ENCODE data around the gene CTNNA1.
"Not testable (repeated sequence)": the region's sequence is repeated elsewhere in the genome, so short reads cannot be mapped to it uniquely, and the experiment has no call there.

CTNNA1 gene

GRCh38 chr5:138910546-138911185 lies 157.4 kb downstream of the CTNNA1 start:
- DNase-seq: no peak

GRCh38 chr5:138911441-138911840 lies 158.2 kb downstream of the CTNNA1 start:
- DNase-seq: no peak

GRCh38 chr5:138912093-138912492 lies 158.9 kb downstream of the CTNNA1 start:
- DNase-seq: no peak

GRCh38 chr5:138913773-138914172 lies 160.5 kb downstream of the CTNNA1 start:
- DNase-seq: no peak

- DNase-seq: no peak
Measured at GRCh38 chr5:138914338-138914737, 161.1 kb downstream of the CTNNA1 start.

- DNase-seq: no peak
Measured at GRCh38 chr5:138918686-138919085, 165.5 kb downstream of the CTNNA1 start.

GRCh38 chr5:138920181-138920580 lies 167.0 kb downstream of the CTNNA1 start:
- DNase-seq: no peak

- DNase-seq: not testable (repeated sequence)
Measured at GRCh38 chr5:138921362-138921761, 168.1 kb downstream of the CTNNA1 start.

DNA sequence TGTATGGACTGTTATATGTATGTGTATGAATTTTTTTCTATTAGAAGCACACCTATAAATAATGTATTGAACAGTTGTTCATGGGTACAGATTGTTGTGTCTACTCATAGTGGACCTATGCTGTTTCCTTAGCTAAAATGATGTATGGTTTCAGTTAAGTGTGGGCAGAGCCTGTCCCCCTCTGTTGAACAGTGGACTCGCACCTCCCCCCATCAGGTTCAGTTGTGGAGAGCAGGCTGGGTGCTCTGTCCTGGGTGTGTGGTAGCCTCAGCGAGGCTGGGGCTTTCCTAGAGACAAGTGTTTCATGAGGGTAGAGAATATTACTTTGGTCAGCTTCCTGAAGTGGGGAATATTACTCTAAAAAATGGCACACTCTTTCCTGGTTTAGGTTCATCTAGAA lies 169.3 kb downstream of the CTNNA1 start:
- no peak for DNase-seq

DNA sequence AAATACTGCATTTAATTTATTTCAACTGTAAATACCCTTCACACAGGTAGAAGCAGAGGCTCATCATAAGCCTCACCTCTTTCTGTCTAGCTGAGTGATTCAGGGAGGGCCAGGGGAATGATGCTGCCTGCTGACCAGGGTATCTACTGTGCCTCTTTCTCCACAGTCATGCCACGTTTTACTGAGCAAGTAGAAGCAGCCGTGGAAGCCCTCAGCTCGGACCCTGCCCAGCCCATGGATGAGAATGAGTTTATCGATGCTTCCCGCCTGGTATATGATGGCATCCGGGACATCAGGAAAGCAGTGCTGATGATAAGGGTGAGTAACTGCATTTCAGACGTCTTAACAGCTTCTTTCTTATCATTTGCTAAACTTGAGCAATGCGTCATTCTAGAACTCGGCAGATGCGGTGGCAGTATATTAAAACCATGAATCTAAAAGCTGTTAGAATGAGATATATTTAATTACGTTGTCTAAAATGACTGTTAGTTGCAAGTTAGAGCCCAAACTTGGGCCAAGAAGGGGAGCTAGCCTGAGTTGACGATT lies 171.9 kb downstream of the CTNNA1 start:
- no peak for DNase-seq

GRCh38 chr5:138926257-138926656 lies 173.0 kb downstream of the CTNNA1 start:
- DNase-seq: no peak

DNA sequence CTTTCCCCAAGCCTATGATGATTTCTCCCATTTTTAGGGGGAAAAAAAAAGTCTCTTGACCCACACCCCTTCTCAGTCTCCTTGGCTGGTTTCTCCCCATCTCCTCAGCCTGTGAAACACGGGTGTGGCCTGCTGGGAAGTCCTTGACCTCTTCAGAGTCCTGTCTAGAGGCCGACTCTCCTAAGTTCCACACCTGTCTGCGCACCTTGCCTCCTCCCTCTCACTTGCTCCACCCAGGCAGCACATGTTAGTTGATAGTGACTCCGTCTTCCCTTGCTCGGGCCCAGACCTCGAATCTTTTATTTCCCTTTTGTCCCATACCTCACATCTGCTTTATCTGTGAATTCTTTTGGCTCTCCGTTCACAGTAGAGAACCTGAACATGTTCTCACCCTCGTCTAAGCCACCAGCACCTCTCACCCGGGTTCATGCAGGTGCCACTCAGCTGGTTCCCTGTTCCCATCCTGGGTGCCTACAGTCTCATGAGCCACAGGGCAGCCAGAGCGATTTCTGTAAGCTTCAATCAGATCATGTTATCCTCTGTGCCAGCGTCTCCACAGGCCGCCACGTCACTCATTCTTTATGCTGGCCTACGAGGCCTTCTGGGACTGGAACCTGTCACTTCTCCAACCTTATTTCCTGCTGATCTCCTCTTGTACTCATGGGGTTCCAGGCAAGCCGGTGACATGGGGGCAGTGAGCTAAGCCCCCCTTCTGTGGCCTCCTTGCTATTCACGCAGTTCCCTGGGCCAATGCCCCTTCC lies 173.6 kb downstream of the CTNNA1 start:
- no peak for DNase-seq

GRCh38 chr5:138927544-138927943 lies 174.3 kb downstream of the CTNNA1 start:
- no peak for DNase-seq

GRCh38 chr5:138927979-138928378 lies 174.8 kb downstream of the CTNNA1 start:
- DNase-seq: no peak

GRCh38 chr5:138929571-138929955 lies 176.3 kb downstream of the CTNNA1 start:
- DNase-seq: no peak

DNA sequence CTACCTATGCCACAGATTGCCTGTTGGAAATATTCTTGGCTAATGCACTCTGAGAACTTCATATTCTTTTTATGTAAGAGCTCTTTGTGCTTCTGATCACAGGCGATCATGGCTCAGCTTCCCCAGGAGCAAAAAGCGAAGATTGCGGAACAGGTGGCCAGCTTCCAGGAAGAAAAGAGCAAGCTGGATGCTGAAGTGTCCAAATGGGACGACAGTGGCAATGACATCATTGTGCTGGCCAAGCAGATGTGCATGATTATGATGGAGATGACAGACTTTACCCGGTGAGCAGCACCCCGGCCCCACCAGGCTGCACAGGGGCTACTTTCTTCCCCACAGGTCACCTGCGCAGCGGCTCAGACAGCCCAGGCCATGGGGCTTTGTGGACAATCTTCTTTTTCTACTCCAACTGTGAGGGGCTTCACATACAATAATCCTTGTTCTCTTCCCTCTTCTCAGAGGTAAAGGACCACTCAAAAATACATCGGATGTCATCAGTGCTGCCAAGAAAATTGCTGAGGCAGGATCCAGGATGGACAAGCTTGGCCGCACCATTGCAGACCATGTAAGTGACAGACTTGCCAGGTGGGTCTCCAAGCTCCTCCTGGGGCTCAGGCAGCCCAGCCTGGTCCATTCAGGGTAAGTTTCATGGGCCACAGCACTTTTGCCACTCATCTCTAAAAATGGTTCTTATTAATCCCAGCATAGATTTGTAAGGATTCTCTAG lies 177.3 kb downstream of the CTNNA1 start:
- no peak for DNase-seq

DNA sequence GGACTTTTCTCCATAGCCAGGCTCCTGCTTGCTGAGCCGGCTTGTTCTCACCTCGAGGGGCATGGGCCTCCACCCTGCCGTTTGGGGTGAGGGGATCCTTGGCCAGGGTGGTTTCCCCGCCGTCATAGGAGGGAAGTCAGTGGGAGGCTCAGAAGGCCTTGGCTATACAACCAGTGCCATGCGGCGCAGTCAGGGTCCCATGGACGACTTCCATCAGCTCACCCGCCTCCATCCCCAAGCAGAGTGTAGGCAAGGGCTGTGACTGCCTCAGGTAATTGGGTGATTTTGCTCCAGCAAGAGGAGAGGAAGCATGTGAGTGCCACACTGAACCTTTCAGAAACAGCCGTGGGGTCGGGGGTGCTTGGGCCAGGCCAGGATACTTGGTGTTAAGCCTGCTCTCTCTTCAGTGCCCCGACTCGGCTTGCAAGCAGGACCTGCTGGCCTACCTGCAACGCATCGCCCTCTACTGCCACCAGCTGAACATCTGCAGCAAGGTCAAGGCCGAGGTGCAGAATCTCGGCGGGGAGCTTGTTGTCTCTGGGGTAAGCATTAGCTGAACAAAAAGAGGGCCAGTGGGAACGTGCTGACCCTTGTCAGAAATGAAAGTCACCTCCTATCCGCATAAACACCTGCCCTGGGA lies 179.1 kb downstream of the CTNNA1 start:
- no peak for DNase-seq

DNA sequence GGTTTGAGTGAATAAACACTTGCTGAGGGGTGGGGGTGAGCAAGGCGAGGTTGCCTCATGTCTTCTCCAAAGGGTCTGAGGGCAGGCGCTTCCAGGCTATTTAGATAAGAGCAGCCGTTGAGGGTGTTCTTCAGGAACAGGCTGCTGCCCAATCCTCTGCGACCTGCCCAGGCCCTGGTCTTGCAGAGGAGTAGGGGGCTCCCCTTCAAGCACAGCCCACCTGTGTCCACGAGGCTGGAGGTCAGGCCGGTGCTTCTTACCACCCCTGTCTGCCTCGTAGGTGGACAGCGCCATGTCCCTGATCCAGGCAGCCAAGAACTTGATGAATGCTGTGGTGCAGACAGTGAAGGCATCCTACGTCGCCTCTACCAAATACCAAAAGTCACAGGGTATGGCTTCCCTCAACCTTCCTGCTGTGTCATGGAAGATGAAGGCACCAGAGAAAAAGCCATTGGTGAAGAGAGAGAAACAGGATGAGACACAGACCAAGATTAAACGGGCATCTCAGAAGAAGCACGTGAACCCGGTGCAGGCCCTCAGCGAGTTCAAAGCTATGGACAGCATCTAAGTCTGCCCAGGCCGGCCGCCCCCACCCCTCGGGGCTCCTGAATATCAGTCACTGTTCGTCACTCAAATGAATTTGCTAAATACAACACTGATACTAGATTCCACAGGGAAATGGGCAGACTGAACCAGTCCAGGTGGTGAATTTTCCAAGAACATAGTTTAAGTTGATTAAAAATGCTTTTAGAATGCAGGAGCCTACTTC lies 180.5 kb downstream of the CTNNA1 start:
- DNase-seq: no peak

- DNase-seq: no peak
Measured at GRCh38 chr5:138934971-138935370, 181.7 kb downstream of the CTNNA1 start.

DNA sequence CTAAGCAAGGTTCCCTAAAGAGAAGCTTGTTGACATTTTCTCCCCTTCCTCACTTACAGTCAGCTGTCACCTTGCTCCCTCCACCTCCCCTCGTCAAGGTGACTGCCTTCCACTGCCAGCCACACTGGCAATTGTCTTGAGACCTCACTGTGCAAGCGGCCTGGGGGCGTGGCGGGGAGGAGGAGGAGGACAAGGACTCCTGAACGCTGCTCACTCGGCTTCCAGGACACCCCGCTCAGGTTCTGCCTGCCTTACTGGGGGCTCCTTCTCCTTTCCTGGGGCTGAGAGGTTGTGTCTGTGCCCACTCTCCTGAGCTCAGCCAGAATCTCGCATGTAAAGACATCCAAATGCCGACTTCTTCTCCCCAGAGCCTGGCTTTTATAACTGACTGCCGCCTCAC lies 182.2 kb downstream of the CTNNA1 start:
- no peak for DNase-seq

DNA sequence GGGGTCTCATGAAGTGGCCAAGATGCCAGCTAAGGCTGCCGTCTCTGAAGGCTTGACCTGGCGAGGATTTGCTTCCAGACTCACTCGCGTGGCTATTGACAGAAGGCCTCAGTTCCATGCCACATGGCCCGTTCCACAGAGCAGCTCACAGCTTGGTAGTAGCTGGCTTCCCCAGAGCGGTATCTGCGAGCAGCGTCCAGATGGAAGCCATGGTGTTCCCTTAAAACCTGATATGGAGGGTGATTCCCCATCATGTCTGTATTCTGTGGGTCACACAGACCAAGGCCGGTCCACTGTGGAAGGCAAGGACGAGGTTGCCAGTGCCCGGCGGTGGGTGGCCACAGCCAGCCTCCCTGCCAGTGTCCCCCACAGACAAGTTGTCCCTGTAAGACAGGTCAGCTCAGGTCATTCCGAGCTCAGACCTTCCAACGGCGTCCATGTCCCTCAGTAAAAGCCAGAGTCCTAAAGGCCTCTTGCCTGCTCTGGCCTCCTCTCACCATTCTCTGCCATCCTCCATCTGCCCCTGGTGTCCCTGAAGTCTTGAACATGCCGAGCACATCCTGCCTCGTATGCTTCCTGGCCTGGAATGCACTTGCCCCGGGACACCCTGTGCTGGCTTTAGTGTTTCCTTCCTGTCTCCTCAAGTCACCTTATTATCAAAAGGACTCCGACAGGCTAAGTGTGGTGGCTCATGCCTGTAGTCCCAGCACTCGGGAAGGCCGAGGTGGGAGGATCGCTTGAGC lies 183.2 kb downstream of the CTNNA1 start:
- DNase-seq: no peak

DNA sequence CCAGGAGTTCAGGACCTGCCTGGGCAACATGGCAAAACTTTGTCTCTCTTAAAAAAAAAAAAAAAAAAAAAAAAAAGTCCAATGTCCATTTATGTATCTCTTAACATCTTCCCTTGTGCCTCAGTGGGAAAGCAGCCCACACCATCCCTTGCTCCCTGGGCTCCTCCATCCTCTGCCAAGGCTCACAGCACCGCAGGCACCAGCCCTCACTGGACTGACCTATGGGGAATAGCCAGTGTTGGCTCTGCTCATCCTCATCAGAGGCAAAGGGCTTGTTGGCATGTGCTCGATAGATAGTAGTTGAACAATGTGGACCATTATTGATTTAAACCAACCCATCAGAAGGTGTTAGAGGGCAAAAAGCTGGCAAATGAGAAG lies 183.7 kb downstream of the CTNNA1 start:
- no peak for DNase-seq
